GM19468 (cell line): Measurements from ENCODE around the gene SERPINE1.
"Not testable (repeated sequence)": the region's sequence is repeated elsewhere in the genome, so short reads cannot be mapped to it uniquely, and the experiment has no call there.

Experiments used
- ATAC-seq: cut with Tn5 transposase; IDR thresholded peaks from one replicate; pipeline ENCODE4 v1.9.1; 2021; ENCODE audit warnings: mild to moderate bottlenecking, moderate library complexity, moderate number of reproducible peaks; ENCODE audit not compliant: unreplicated experiment; ENCODE audit errors: extremely low read depth

The SERPINE1 gene

DNA sequence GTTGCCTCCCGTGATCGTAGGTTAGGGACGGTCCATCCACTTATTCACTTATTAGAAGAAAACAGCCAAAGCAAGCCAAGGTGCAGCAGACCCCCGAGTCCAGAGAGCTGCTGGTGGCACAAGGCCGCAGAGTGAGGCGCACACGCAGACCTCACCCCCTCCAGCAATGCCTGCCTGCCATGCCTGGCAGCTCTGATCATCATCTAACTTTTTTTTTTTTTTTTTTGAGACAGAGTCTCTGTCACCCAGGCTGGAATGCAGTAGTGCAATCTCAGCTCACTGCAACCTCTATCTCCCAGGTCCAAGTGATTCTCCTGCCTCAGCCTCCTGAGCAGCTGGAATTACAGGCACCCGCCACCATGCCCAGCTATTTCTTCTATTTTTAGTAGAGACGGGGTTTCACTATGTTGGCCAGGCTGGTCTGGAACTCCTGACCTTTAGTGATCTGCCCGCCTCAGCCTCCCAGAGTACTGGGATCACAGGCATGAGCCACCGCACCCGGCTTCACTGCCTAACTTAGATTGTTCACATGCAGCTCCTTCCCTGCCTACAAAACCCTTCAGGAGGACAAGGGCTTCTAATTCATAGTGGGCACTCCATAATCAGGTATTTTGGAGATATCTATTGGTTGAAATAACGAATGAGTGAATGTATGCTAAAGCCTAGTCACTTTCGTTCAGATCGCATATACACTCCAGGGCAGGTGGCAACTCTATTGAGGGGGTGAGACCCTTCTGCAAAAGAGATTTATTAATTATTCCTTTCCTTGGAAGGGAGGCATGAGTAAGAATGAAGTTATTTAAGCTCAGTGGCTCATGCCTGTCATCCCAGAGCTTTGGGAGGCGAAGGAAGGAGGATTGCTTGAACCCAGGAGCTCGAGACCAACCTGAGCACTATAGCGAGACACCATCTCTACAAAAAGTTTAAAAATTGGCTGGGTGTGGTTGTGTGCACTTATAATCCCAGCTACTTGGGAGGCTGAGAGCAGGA is 25.8 kb upstream of the SERPINE1 start:
- no peak for ATAC-seq

DNA sequence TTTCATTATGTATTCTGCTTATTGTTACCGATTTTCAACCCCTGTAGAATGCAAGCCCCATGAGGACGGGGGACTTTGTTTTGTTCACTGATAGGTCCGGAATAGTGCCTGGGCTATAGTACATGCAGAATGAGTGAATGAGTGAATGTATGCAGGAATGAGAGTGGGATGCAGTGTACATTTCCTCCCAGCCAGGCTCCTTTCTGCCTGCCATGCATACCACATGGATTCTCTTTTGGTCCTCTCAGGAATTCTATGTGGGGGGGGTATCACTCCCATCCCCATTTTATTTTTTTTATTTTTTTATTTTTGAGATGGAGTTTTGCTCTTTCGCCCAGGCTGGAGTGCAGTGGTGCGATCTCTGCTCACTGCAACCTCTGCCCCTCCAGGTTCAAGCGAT is 24.9 kb upstream of the SERPINE1 start:
- no peak for ATAC-seq

DNA sequence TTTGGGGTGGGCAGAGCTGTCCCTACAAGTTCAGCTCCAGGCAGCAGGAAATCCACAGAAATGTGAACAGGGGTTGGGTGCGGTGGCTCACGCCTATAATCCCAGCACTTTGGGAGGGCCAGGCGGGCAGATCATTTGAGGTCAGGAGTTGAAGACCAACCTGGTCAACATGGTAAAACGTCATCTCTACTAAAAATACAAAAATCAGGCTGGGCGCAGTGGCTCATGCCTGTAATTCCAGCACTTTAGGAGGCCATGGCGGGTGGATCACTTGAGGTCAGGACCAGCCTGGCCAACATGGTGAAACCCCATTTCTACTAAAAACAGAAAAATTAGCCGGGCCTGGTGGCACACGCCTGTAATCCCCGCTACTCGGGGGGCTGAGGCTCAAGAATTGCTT is 23.2 kb upstream of the SERPINE1 start:
- not testable (repeated sequence) for ATAC-seq

DNA sequence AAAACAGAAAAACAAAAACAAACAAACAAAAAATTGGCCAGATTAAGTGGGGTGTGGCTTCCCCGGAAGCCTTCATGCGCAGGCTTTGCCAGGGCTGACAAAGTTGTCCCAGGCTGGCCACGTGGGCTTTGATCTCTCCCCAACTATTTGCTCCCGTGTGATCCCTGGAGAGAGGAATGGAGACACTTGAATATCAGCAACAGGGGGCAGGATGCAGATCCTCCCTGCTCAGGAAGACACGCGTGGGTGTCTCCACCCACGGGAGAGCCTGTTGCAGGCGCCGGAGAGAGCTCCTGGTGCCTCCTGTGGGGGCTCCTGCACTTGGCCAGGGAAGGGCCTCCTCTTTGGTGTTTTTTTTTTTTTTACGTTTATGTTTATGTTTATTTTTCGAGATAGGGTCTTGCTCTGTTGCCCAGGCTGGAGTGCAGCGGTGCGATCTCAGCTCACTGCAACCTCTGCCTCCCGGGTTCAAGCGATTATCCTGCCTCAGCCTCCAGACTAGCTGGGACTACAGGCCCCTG is 22.7 kb upstream of the SERPINE1 start:
- ATAC-seq = no peak

DNA sequence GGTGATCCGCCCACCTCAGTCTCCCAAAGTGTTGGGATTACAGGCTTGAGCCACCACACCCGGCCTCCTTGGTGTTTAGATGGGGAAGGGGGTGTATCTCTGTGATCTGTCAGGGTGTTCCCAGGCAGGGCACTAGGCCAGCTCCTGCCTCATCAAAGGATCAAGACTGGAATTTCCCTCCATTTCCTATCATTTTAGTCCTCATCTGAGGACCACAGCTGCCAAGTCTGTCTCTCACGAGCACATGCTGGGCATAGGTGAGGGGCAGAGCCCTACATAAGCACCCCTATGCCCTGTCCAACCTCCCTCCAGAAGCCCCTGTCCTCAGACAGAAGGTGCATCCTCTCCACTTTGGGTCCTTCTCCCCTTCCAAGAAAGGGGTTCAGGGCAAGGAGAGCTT is 22.1 kb upstream of the SERPINE1 start:
- ATAC-seq = no peak

DNA sequence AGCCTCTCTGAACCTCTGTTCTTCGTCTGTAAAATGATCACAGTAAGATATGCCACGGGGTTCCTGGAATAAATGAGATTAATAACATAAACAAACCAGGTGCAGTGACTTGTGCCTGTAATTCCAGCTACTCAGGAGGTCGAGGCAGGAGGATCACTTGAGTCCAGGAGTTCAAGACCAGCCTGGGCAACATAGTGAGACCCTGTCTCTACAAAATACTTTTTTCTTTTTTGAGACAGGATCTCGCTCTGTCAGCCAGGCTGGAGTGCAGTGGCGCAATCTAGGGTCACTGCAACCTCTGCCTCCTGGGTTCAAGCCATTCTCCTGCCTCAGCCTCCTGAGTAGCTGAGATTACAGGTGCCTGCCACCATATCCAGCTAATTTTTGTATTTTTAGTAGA is 21.7 kb upstream of the SERPINE1 start:
- ATAC-seq = not testable (repeated sequence)

DNA sequence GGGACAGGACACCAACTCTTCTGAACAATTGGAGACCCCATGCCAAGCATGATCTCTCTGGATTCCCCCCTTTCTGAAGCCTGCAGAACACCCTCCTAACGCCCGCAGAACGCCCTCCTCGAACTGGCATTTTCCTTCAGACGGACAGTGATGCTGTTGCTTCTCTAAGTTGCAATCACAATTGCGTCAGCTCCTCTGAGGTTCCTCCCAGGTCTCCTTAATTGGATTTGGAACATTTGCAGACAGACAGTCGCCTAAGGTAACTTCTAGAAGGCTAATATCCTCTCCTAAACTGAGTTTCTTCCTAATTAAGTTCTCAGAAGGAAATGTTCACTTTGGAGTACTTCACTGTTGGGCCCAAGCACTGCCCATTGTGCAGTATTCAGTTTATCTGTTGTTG is 20.5 kb upstream of the SERPINE1 start:
- no peak for ATAC-seq

DNA sequence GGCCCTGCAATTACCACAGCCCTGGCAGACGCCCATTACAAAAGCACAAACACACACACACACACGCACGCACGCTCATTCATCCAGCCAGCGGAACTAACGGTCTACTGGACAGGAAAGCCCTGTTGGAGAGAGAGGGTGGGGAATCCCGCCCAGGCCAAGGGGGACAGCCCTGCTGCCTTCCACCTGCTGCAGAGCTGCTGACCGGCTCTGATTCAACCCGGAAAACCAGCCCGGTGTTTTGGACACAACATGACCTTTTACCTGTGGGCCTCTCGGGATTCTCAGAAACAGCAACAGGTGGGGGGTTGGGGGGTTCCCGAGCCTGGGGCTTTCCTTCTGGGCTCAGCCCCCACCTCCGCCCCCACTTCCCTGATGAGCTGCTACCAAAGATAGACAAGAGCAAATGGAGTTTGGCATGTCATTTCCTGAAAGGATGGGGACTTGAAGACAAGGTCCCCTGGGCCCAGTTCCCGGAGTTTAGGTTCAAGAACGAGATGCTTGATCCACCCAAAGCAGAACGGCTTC is 18.5 kb upstream of the SERPINE1 start:
- ATAC-seq = no peak

DNA sequence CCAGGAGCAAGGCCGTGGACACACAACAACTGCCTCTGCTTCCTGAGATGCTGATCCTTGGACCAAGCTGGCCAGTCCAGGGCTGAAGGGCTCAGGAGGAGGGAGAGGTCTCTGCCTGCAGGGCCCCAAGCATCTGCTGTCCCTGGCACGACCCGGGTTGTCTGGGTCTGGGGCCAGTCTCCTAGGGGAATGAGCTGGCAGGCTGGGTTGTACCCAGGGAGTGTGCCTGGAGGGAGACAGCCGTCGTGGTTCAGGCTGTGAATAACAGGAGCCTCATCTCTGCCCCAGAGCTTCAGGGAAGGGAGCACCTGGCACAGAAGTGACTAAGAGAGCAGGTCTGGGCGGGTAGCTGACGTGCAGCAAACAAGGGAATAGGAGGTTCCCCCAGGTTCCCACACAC is 17.9 kb upstream of the SERPINE1 start:
- ATAC-seq = no peak

DNA sequence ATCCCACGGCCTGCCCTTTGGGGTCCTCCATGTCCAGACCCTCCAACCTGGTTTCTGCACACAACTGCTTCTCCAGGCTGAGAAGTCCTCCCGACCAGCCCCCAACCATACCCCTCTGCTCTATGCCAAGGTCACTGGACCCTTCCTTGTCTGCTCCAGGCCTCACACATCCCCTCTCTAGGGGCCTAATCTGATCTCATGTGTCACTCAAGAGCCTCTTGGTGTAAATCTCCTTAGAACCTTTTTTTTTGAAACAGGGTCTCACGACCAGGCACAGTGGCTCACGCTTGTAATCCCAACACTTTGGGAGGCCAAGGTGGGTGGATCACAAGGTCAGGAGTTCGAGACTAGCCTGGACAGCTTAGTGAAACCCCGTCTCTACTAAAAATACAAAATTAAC is 17.5 kb upstream of the SERPINE1 start:
- ATAC-seq = no peak

DNA sequence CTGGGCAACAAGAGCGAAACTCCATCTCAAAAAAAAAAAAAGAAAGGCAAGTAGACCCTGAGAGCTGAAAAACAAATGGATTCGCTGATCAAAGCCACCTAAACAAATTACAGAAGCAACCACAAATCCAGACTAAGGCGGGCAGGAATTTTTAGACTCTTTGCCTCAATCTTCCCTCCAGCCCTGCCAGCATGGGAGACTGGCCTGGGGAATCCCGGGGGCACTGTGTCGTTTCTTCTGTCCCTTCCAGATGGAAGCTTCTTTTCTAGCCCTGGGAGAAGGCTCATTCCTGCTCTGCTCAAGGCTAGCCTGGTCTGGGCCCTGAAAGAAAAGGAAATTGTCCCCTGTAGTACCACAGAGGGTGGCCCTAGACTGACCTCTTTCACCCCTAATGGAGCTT is 15.6 kb upstream of the SERPINE1 start:
- ATAC-seq = no peak

DNA sequence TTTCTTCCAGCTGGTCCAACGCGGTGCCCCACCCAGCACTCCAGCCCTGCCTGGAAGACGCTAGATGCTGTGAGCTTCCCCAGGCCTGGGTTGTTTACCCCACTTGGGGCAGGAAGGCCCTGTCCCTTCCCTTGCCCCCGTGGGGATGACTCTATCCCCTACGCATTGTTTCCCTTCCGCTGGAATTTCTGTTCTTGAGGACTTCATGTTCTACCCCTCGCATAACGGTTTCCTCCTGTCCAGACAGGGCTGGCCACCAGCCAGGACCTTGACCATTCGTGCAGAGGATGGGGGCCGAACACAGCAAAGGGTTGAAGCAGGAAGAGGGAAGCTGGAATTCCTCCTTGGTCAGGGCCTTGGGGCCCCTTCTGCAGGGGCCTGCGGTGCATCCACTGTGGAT is 14.7 kb upstream of the SERPINE1 start:
- no peak for ATAC-seq

DNA sequence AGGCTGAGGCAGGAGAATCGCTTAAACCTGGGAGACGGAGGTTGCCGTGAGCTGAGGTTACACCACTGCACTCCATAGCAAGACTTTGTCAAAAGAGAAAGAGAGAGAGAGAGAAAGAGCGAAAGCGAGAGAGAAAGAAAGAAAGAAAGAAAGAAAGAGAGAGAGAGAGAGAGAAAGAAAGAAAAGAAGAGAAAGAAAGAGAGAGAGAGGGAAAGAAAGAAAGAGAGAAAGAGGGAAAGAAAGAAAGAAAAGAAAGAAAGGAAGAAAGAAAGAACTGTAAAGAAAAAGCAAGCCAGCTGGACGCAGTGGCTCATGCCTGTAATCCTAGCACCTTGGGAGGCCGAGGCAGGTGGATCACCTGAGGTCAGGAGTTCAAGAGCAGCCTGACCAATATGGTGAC is 13.8 kb upstream of the SERPINE1 start:
- ATAC-seq = not testable (repeated sequence)

DNA sequence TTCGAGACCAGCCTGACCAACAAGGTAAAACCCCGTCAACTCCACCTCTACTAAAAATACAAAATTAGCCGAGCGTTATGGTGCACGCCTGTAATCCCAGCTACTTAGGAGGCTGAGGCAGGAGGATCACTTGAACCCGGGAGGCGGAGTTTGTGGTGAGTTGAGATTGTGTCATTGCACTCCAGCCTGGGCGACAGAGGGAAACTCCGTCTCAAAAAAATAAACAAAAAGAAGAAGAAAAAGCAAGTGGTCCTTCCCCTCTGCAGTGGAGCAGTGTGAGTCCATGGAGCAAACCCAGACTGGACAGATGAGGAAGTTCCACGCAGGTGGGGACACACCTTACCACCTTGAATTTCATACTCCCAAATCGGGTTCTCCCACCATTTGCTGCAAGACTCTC is 13.1 kb upstream of the SERPINE1 start:
- ATAC-seq = no peak

DNA sequence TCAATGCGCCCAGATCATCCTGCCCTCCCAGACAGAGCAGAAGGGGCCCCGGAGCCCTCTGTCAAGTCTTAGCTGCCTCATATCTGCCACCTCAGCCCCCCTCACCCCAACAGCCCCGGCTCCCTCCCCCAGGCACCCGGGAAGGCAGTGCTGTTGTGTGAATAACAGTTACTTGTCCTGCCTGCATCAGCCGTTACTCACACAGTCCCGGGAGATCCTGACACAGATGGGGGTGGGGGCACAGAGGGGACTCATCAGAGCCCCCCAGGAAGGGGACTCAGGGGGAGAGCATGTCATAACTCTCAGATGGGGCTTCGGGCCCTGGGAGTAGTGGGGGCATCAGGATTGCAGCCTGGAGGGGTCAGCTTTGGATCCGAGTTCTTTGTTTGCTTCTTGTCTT is 12.4 kb upstream of the SERPINE1 start:
- no peak for ATAC-seq

DNA sequence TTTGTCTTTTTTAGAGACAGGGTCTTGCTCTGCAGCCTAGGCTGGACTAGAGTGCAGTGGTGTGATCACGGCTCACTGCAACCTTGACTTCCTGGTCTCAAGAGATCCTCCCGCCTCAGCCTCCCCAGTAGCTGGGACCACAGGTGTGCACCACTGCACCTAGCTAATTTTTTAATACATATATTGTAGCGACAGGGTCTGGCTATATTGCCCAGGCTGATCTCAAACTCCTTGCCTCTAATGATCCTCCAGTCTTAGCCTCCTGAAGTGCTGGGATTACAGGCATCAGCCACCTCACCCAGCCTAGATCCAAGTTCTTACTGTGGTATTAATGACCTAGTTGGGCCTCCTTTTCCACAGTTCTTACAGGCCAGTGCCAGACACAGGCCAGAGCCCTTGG is 11.7 kb upstream of the SERPINE1 start:
- ATAC-seq = no peak

DNA sequence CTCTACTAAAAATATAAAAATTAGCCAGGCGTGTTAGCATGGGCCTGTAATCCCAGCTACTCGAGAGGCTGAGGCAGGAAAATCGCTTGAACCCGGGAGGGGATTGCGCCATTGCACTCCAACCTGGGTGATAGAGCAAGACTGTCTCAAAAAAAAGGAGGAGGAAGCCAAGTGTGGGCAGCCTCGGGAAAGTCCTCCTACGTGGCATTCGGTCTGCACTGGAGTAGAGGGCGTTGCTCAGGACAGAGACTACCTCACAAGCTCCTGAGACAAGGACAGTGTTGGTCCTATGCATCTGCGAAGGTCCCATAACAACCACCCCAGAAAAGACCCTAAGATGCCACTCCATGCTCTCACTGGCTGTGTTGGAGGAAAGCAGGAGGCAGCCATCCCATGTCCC is 10.0 kb upstream of the SERPINE1 start:
- ATAC-seq = no peak

DNA sequence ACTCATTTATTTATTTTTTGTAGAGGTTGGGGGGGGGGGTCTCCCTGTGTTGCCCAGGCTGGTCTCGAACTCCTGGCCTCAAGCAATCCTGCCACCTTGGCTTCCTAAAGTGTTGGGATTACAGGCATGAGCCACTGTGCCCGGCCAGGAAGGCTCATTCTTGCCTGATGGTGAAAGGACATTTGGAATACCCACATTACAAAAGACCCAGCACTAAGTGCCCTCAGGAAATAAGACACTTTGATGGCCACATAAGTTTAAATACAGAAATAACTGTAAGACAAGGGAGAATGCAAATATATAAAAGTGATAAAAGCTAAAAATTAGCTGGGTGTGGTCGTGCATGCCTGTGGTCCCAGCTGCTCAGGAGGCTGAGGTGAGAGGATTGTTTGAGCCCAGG is 8.0 kb upstream of the SERPINE1 start:
- no peak for ATAC-seq

DNA sequence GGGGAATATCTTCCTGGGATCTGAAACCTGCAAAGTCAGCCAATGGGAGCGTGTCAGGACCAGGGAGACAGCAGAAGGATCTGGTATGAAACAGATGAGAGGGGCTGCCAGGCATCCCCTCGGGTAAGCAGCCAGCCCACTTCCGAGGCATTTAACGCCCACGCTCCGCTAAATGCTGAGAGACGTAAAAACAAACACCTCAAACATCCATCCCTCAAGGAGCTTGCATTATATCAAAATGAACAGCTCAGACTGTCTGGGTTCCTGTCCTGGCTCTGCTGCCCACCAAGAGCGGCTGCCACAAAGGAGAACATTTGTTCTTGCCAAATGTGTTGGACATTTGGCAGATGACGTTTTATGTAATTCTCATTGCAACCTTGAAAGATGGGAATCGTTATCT is 7.0 kb upstream of the SERPINE1 start:
- ATAC-seq = no peak

DNA sequence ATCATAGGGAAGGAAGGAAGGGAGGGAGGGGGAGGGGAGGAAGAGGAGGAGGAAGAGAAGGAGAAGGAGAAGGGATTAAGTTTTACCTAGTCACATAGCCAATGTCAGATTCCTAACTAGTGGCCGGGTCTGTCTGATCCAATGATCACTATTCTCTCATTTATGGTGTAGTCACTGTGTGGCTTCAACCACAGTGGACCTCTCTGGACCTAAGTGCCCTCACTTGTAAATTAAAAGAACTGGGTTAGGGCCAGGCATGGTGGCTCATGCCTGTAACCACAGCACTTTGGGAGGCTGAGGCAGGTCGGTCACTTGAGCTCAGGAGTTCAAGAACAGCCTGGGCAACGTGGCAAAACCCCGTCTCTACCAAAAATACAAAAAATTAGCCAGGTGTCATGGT is 6.6 kb upstream of the SERPINE1 start:
- ATAC-seq = no peak

DNA sequence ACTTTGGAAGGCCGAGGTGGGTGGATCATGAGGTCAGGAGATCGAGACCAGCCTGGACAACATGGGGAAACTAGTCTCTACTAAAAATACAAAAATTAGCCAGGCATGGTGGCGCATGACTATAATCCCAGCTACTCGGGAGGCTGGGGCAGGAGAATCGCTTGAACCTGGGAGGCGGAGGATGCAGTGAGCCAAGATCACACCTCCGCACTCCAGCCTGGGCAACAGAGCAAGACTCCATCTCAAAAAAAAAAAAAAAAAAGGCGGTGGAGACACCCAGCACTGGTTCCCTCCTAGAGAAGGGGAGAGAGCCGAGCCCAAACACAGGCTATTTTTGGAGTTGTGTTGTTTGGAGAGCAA is 5.3 kb upstream of the SERPINE1 start:
- ATAC-seq = not testable (repeated sequence)
